ENCODE data around the gene EIF4A2. TPM values are rescaled to one million over a fixed set of nuclear protein-coding genes. Genes with fewer than 3 reads are reported as not detected.
A peak's percentile ranks its signal among the peaks of the same experiment; 100 is the strongest.

Gene EIF4A2
- total and polyA plus RNA-seq, 2 of the 13 experiments (the other 11 are each of a cell fraction or from before 2014, with no cell fraction given): 480 to 596 TPM

- TF ChIP-seq ZSCAN9 (CRISPR knock-in tag; IDR thresholded peaks at IDR 0.05; ENCODE audit: borderline replicate concordance): 0 out of 2 replicates have a peak, but pooled peaks have one; percentile 41
- peak; percentile 48; the same call in 1 of the 2 replicates for TF ChIP-seq ZNF777 (CRISPR knock-in tag; IDR thresholded peaks at IDR 0.05)
- TF ChIP-seq NFAT5 (CRISPR knock-in tag; IDR thresholded peaks at IDR 0.05): peak; percentile 34; the same call in 1 of the 2 replicates
- TF ChIP-seq LBX2 (CRISPR knock-in tag; IDR thresholded peaks at IDR 0.05; ENCODE audit: borderline replicate concordance): no peak
- TF ChIP-seq ZNF770 (CRISPR knock-in tag; IDR thresholded peaks at IDR 0.05): peak; percentile 49; the same call in 1 of the 2 replicates
- TF ChIP-seq CHD2 (IDR thresholded peaks at IDR 0.05; ENCODE audit: low read depth, low read length): peak; percentile 64; the same call in 1 of the 2 replicates
- TF ChIP-seq ZNF547 (CRISPR knock-in tag; IDR thresholded peaks at IDR 0.05): peak; percentile 49; the same call in 1 of the 2 replicates
- 0 out of 2 replicates have a peak, but pooled peaks have one; percentile 6 for TF ChIP-seq TGIF2 (CRISPR knock-in tag; IDR thresholded peaks at IDR 0.05)
- peak; percentile 34 for TF ChIP-seq RAD21 (CRISPR knock-in tag; IDR thresholded peaks at IDR 0.05)
- no peak for TF ChIP-seq HIVEP1 (CRISPR knock-in tag; IDR thresholded peaks at IDR 0.05)
- TF ChIP-seq GABPB1 (CRISPR knock-in tag; IDR thresholded peaks at IDR 0.05): peak; percentile 50; the same call in 1 of the 2 replicates
- peak; percentile 69; the same call in 1 of the 2 replicates for TF ChIP-seq NFKB2 (CRISPR knock-in tag; IDR thresholded peaks at IDR 0.05; ENCODE audit: borderline replicate concordance)
- TF ChIP-seq ZSCAN20 (CRISPR knock-in tag; IDR thresholded peaks at IDR 0.05; ENCODE audit: borderline replicate concordance): peak; percentile 68; the same call in 1 of the 2 replicates
- TF ChIP-seq CEBPG (CRISPR knock-in tag; IDR thresholded peaks at IDR 0.05): peak; percentile 81
- 0 out of 2 replicates have a peak, but pooled peaks have one; percentile 26 for TF ChIP-seq KLF12 (CRISPR knock-in tag; IDR thresholded peaks at IDR 0.05; ENCODE audit: borderline replicate concordance)
- TF ChIP-seq ZMAT3 (CRISPR knock-in tag; conservative IDR thresholded peaks at IDR 0.05): 0 out of 2 replicates have a peak, but pooled peaks have one; percentile 2
- peak; percentile 41; the same call in 1 of the 2 replicates for TF ChIP-seq POGZ (CRISPR knock-in tag; IDR thresholded peaks at IDR 0.05)
- TF ChIP-seq MAX (IDR thresholded peaks at IDR 0.05): peak; percentile 88
- TF ChIP-seq TRIM24 (CRISPR knock-in tag; IDR thresholded peaks at IDR 0.05): no peak
- no peak for TF ChIP-seq SP1 (IDR thresholded peaks at IDR 0.05)
- 0 out of 2 replicates have a peak, but pooled peaks have one; percentile 35 for TF ChIP-seq SP1 (CRISPR knock-in tag; IDR thresholded peaks at IDR 0.05)
- TF ChIP-seq ZNF709 (CRISPR knock-in tag; IDR thresholded peaks at IDR 0.05): peak; percentile 46
- peak; percentile 53; the same call in 1 of the 2 replicates for TF ChIP-seq SP4 (CRISPR knock-in tag; IDR thresholded peaks at IDR 0.05)
Observed at GRCh38 chr3:186826976-186827857, 43.8 kb downstream of the EIF4A2 start (continued).
